Heart right ventricle (tissue), 16 donors: ENCODE data around the gene TPRKB. TPM values are rescaled to one million over a fixed set of nuclear protein-coding genes. Genes with fewer than 3 reads are reported as not detected.
"Not testable (repeated sequence)": the region's sequence is repeated elsewhere in the genome, so short reads cannot be mapped to it uniquely, and the experiment has no call there.

Experiments used
- ATAC-seq, 8 donors: fragments of 200-7000 bp; cut with Tn5 transposase; one replicate each; pipeline ENCODE4 v1.9.1; 2020; ENCODE audit warnings: mild to moderate bottlenecking in 8 of 8, moderate library complexity in 8 of 8, moderate number of reproducible peaks in 1 of 8
- DNase-seq, 2 donors: peaks; one replicate each; pipeline ENCODE4 v3.0.0-alpha.2; 2020
- H3K27ac ChIP-seq, 10 donors: fragments of 200-600 bp; sonication (generic) in 2 of 10; one replicate each; pipeline versions ENCODE4 v1.5.0 to v1.8.0; 2020 to 2022; ENCODE audit warnings: mild to moderate bottlenecking in 3 of 10
- H3K27me3 ChIP-seq, 7 donors: fragments of 200-600 bp; one replicate each; pipeline ENCODE4 v1.8.0; 2021 to 2022; ENCODE audit warnings: mild to moderate bottlenecking in 2 of 7
- H3K36me3 ChIP-seq, 9 donors: fragments of 200-600 bp; sonication (generic) in 1 of 9; one replicate each; pipeline versions ENCODE4 v1.5.0 to v1.8.0; 2020 to 2022; ENCODE audit warnings: mild to moderate bottlenecking in 2 of 9
- H3K4me1 ChIP-seq, 9 donors: fragments of 200-600 bp; sonication (generic) in 1 of 9; one replicate each; pipeline versions ENCODE4 v1.5.0 to v1.8.0; 2020 to 2022; ENCODE audit warnings: mild to moderate bottlenecking in 4 of 9
- H3K4me3 ChIP-seq, 10 donors: fragments of 200-600 bp; sonication (generic) in 2 of 10; one replicate each; pipeline versions ENCODE4 v1.5.0 to v1.8.0; 2020 to 2022; ENCODE audit warnings: mild to moderate bottlenecking in 7 of 10, moderate library complexity in 2 of 10
- H3K9me3 ChIP-seq, 11 donors: fragments of 200-600 bp in 10 of 11; sonication (generic) in 2 of 11; one replicate each; pipeline versions ENCODE4 v1.5.0 to v1.8.0; 2013 to 2022; ENCODE audit warnings: mild to moderate bottlenecking in 2 of 11, control low read depth in 1 of 11, moderate library complexity in 1 of 11
- WGBS, 2 donors: extraction: QIAGEN DNeasy Blood & Tissue Kit; methylation state at CpG; one replicate each; pipeline ENCODE4 v1.1.7; 2013; ENCODE audit warnings: inconsistent platforms in 1 of 2; 5-methylcytosine and 5-hydroxymethylcytosine counted together
- intact Hi-C, 10 donors: fragments of 100-400 bp; cut with DNase I; formaldehyde crosslinking; loops; one replicate each; pipeline versions ENCODE4 v1.11.1 to v1.14.2; 2022
- polyA plus RNA-seq, 2 donors: library from polyadenylated mRNA; stranded (reverse); fragments of 200-250 nt; gene quantifications; one replicate each; pipeline ENCODE4 v1.2.3, GENCODE V29; 2013
- total RNA-seq, 10 donors: library from RNA; stranded (reverse); fragmentation: NEBNext Ultra II Directional in 3 of 10; extraction: Animal tissue kit (Norgen Biotek cat#: 25700) in 3 of 10; gene quantifications; one replicate each; pipeline versions ENCODE4 v1.2.1 to v1.2.4, GENCODE V29; 2021 to 2023
- TF ChIP-seq, protein P1 (sequence below), 9 donors: fragments of 200-600 bp; sonication (generic) in 2 of 9; IDR thresholded peaks; one replicate each; pipeline versions ENCODE4 v1.5.0 to v1.8.0; 2021 to 2022; ENCODE audit warnings: antibody characterized with exemption in 9 of 9, mild to moderate bottlenecking in 5 of 9, moderate library complexity in 1 of 9
- donor health status: Arrhythmogenic right ventricular cardiomyopathy.
- donor health status: ischemic (EF 13 %, LVEDD 7.1; RV severe dilation, severe dysfunction).
- donor health status: healthy with polysubstance abuse.
- donor health status: DM: no; HTN: yes; CAD: no.
- donor health status: DM: no; HTN: no; CAD: no.
- donor health status: ischemic (EF 25% LVEDD 6.9; RV normal size, moderate dysfunction).
- donor health status: ischemic (EF 25% LVEDD 5.7; RV mildly dilated, moderate dysfunction).
- donor health status: healthy.
- donor health status: DM: yes; HTN: yes; CAD: no.
- donor health status: Ischemic cardiomyopathy.
- donor health status: ischemic (EF 35%, LVEDD 5.7; RV mildly dilated, moderate dysfunction).
- donor health status: nonischemic (EF 11% LVEDD 7.7; RV severe dilation, severe dysfunction).
- donor health status: DM: yes; HTN: yes; CAD: no.
- donor health status: PGD.
- donor health status: ischemic (EF 29% LVEDD 5.4; RV normal size, mild dysfunction).
- donor health status: nonischemic (EF 23%, LVEDD 6.1; RV moderate dilation, normal function).

Gene TPRKB
- total and polyA plus RNA-seq, 12 donors: 17.1 to 83.2 (median 20.8) TPM

DNA sequence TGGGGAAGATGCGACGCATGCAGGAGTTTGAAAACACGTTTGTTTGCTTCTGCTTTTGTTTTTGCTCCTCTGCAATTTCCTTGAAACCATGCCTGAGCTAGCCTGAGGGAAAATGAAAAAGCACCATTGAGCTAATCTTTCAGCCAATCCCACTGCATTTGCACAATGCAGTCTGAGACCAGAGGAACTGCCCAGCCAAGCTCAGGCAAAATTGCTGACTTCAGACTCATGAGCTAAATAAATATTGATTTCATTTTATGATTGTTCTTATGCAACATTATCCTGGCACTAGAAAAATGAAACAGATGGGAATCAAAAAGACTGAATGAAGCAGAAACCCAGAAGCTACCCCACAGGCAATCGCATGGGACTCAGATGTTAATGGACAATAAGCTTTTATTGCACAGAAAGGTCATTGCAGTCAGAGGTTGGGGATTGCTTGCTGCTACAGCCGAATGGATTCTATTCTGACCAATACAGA is 37.0 kb downstream of the TPRKB start:
- peak overlapping the region in 1 of 10 donors; percentile 16 for H3K4me3 ChIP-seq
- no peak for ATAC-seq
- 71 to 78% methylated on average over 5 of the region's 5 CpGs for WGBS, 2 donors
- DNase-seq: no peak
- intact Hi-C loops: no loop called here
- H3K27me3 ChIP-seq: no peaks in the 10 kb centered on the region
- H3K4me1 ChIP-seq: peaks cover 0 to 31% (median 5%) of the 10 kb centered on the region in 9 donors
- no peaks in the 10 kb centered on the region for H3K36me3 ChIP-seq
- TF ChIP-seq, protein P1, sequence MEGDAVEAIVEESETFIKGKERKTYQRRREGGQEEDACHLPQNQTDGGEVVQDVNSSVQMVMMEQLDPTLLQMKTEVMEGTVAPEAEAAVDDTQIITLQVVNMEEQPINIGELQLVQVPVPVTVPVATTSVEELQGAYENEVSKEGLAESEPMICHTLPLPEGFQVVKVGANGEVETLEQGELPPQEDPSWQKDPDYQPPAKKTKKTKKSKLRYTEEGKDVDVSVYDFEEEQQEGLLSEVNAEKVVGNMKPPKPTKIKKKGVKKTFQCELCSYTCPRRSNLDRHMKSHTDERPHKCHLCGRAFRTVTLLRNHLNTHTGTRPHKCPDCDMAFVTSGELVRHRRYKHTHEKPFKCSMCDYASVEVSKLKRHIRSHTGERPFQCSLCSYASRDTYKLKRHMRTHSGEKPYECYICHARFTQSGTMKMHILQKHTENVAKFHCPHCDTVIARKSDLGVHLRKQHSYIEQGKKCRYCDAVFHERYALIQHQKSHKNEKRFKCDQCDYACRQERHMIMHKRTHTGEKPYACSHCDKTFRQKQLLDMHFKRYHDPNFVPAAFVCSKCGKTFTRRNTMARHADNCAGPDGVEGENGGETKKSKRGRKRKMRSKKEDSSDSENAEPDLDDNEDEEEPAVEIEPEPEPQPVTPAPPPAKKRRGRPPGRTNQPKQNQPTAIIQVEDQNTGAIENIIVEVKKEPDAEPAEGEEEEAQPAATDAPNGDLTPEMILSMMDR (IDR thresholded peaks at IDR 0.05): no peak
- no peaks in the 10 kb centered on the region for H3K9me3 ChIP-seq
- peak overlapping the region in 4 of 10 donors; percentile 44 to 77 (median 68) for H3K27ac ChIP-seq

DNA sequence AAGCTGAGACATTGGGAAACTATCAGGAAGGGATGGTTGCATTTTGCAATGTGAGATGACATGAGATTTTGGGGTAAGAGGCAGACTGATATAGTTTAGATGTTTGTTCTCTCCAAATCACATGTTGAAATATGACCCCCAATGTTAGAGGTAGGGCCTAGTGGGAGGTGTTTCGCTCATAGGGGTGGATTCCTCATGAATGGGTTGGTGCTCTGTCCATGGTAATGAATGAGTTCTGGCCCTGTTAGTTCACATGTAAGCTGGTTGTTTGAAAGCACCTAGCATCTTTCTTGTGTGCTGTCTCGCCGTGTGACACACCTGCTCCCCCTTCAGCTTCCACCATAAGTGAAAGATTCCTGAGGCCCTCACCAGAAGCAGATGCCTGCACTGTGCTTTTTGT is 37.7 kb downstream of the TPRKB start:
- Histone ChIP-seq H3K4me3 (no peak overlapping the region), H3K9me3 (no peaks in the 10 kb centered on the region), H3K4me1 (peaks cover 0 to 31% (median 5%) of the 10 kb centered on the region in 9 donors), H3K27ac (peak overlapping the region in 1 of 10 donors; percentile 44), H3K27me3 (no peaks in the 10 kb centered on the region), H3K36me3 (no peaks in the 10 kb centered on the region)
- ATAC-seq (no peak), DNase-seq (no peak)
- intact Hi-C loops: loop anchor here in 2 of 10 donors (10.0 kb wide), 1 partner anchor 75 kb away; no protein-coding TSS in a partner anchor
- TF ChIP-seq, protein P1 (IDR thresholded peaks at IDR 0.05): no peak
- WGBS, 2 donors: 90 to 94% methylated on average over 3 of the region's 3 CpGs

DNA sequence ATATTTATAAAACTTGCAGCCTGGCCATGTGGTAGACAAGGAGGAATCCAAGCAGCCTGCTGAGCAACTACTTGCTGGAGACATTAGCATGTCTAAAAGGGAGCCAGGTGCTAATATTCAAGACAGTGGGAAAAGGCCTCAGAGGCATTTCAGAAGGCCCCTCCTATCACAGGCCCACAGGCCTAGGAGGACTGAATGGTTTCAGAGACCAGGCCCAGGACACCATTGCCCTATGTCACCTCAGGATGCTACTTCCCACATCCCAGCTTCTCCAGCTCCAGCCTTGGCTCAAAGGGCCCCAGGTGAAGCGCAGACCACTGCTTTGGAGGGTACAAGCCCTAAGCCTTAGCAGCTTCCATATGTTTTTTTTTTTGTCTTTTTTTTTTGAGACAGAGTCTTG is 39.0 kb downstream of the TPRKB start:
- DNase-seq (no peak), ATAC-seq (no peak)
- no peaks in the 10 kb centered on the region for H3K36me3 ChIP-seq
- intact Hi-C loops: loop anchor here in 2 of 10 donors (10.0 kb wide), 1 partner anchor 77 kb away; no protein-coding TSS in a partner anchor
- no peaks in the 10 kb centered on the region for H3K9me3 ChIP-seq
- WGBS, 2 donors: 85 to 94% methylated on average over 1 of the region's 1 CpG
- H3K4me1 ChIP-seq: peaks cover 0 to 23% (median 5%) of the 10 kb centered on the region in 9 donors
- no peak overlapping the region for H3K27ac ChIP-seq
- TF ChIP-seq, protein P1 (IDR thresholded peaks at IDR 0.05): no peak
- H3K27me3 ChIP-seq: no peaks in the 10 kb centered on the region
- no peak overlapping the region for H3K4me3 ChIP-seq

DNA sequence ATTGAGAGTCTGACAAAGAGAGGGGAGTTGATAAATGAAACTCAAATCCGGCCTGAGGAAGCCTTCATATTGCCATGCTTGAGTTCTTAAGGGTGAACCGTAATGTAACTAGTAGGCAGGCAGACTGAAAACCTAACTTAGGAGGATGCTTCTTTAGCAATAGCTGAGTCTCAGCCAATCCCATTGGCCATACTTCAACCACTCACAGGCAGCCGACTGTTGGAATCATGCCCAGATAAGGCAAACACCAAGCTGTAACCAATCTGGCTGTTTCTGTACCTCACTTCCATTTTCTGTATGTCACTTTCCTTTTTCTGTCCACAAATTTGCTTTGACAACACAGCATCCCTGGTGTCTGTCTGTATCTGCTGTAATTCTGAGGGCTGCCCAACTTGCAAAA is 39.5 kb downstream of the TPRKB start:
- TF ChIP-seq, protein P1 (IDR thresholded peaks at IDR 0.05): no peak
- no peak for ATAC-seq
- Histone ChIP-seq H3K27ac (no peak overlapping the region), H3K4me3 (no peak overlapping the region), H3K36me3 (no peaks in the 10 kb centered on the region), H3K9me3 (no peaks in the 10 kb centered on the region), H3K27me3 (no peaks in the 10 kb centered on the region), H3K4me1 (peaks cover 0 to 22% (median 5%) of the 10 kb centered on the region in 9 donors)
- WGBS, 2 donors: 71 to 75% methylated on average over 3 of the region's 3 CpGs
- intact Hi-C loops: loop anchor here in 2 of 10 donors (10.0 kb wide), 1 partner anchor 77 kb away; no protein-coding TSS in a partner anchor
- no peak for DNase-seq

DNA sequence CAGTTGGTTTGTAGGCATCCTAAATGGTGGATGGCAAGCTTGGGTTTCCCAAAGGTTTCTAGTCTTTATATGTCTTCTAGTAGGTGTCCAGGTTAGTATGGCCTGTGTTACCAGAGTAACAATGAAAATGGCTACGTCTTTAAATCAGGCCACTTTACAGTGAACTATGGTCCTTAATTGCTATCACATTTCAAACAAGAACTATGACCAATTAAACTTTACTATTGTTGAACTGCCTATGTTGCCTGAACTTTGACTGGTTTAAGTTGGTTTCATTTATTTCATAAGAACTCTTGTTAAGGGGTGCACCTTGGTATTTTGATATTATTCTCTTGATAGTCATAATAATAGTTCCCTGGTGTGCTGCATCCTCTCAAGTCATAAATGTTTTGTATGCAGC is 40.2 kb downstream of the TPRKB start:
- not testable (repeated sequence) for H3K9me3 ChIP-seq, H3K27me3 ChIP-seq, H3K36me3 ChIP-seq, ATAC-seq, H3K4me3 ChIP-seq, H3K27ac ChIP-seq, DNase-seq
- H3K4me1 ChIP-seq: peaks cover 0 to 19% (median 0%) of the 10 kb centered on the region in 9 donors
- intact Hi-C loops: loop anchor here in 2 of 10 donors (10.0 kb wide), 1 partner anchor 78 kb away; no protein-coding TSS in a partner anchor
- 85 to 88% methylated on average over 1 of the region's 1 CpG for WGBS, 2 donors

DNA sequence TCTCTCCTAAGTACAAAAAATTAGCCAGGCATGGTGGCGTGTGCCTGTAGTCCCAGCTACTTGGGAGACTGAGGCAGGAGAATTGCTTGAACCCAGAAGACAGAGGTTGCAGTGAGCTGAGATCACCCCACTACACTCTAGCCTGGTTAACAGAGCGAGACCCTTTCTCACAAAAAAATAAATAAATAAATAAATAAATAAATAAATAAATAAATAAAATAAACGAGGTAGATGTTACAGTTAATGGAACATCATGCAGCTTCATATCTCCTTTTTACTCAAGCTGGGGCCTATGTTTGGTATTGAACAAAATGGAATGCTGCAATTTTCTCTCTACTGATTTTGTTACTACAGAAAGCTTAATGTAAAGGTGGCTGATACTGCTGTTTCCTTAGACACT is 40.6 kb downstream of the TPRKB start:
- intact Hi-C loops: loop anchor here in 2 of 10 donors (10.0 kb wide), 1 partner anchor 78 kb away; no protein-coding TSS in a partner anchor
- not testable (repeated sequence) for ATAC-seq
- 90 to 91% methylated on average over 3 of the region's 3 CpGs for WGBS, 2 donors

More for the DNA sequence above, 40.6 kb downstream of the TPRKB start:
- H3K36me3 ChIP-seq, H3K9me3 ChIP-seq, H3K27ac ChIP-seq, H3K4me3 ChIP-seq, DNase-seq, H3K27me3 ChIP-seq: not testable (repeated sequence)
- peaks cover 0 to 15% (median 0%) of the 10 kb centered on the region in 9 donors for H3K4me1 ChIP-seq
